Measurements from ENCODE around the gene RPN1. TPM values are rescaled to one million over a fixed set of nuclear protein-coding genes. Genes with fewer than 3 reads are reported as not detected.

The RPN1 gene
- total RNA-seq, 1 donor, result 473 TPM

- Histone ChIP-seq H3K79me2 (ENCODE audit: insufficient read depth, low read length) (peaks cover 79% of the 10 kb centered on the region), H3K4me2 (ENCODE audit: insufficient read depth, low read length) (no peak overlapping the region), H4K20me1 (ENCODE audit: insufficient read depth, low read length) (peaks cover 18% of the 10 kb centered on the region), H3K27ac (ENCODE audit: low read depth, low read length) (no peak overlapping the region), H3K36me3 (ENCODE audit: insufficient read depth, low read length) (peaks cover 59% of the 10 kb centered on the region), H3K4me1 (ENCODE audit: insufficient read depth, low read length) (no peaks in the 10 kb centered on the region), H3K4me3 (ENCODE audit: insufficient read depth, low read length) (no peak overlapping the region), H3K27me3 (ENCODE audit: insufficient read depth, low read length) (no peaks in the 10 kb centered on the region), H3K9me3 (ENCODE audit: low read depth, low read length) (no peaks in the 10 kb centered on the region), H2AFZ (ENCODE audit: low read length) (no peak overlapping the region)
- TF ChIP-seq, protein P1, sequence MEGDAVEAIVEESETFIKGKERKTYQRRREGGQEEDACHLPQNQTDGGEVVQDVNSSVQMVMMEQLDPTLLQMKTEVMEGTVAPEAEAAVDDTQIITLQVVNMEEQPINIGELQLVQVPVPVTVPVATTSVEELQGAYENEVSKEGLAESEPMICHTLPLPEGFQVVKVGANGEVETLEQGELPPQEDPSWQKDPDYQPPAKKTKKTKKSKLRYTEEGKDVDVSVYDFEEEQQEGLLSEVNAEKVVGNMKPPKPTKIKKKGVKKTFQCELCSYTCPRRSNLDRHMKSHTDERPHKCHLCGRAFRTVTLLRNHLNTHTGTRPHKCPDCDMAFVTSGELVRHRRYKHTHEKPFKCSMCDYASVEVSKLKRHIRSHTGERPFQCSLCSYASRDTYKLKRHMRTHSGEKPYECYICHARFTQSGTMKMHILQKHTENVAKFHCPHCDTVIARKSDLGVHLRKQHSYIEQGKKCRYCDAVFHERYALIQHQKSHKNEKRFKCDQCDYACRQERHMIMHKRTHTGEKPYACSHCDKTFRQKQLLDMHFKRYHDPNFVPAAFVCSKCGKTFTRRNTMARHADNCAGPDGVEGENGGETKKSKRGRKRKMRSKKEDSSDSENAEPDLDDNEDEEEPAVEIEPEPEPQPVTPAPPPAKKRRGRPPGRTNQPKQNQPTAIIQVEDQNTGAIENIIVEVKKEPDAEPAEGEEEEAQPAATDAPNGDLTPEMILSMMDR (IDR thresholded peaks at IDR 0.05; ENCODE audit: extremely low read depth, low read depth, low read length), result no peak
- DNase-seq (ENCODE audit: insufficient read length, low spot score, missing footprints), result no peak
Observed at GRCh38 chr3:128629936-128630335, 20.7 kb downstream of the RPN1 start.

DNA sequence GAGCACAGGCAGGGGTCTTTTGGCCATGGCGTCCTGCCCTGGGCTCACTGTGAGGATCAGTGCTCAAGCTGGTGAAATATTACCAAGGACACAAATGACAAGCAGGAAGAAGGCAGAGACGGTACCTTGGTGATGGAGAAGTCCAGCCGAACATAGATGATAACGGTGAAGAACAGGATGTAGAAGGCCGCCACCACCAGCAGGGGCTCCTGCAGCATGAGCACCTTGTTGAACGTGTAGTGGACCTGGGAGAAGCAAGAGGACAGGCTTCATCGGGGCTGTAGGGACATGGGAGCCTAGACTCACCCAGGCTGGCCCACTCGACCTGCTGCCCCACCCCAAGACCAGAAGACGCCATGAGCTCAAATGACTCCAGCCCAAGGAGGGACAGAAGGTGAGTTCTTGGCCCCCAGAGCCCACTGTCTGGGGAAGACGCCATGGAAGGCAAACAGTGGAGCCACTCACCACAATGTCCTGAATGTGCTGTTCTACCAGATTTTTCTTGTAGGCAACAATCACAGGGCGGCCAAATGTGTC, 25.1 kb downstream of the RPN1 start:
- Histone ChIP-seq H3K27ac (ENCODE audit: low read depth, low read length) (no peak overlapping the region), H3K4me1 (ENCODE audit: insufficient read depth, low read length) (peaks cover 5% of the 10 kb centered on the region), H3K36me3 (ENCODE audit: insufficient read depth, low read length) (peaks cover 69% of the 10 kb centered on the region), H3K79me2 (ENCODE audit: insufficient read depth, low read length) (peaks cover 78% of the 10 kb centered on the region), H3K4me2 (ENCODE audit: insufficient read depth, low read length) (no peak overlapping the region), H2AFZ (ENCODE audit: low read length) (no peak overlapping the region), H3K27me3 (ENCODE audit: insufficient read depth, low read length) (no peaks in the 10 kb centered on the region), H4K20me1 (ENCODE audit: insufficient read depth, low read length) (peaks cover 23% of the 10 kb centered on the region), H3K4me3 (ENCODE audit: insufficient read depth, low read length) (no peak overlapping the region), H3K9me3 (ENCODE audit: low read depth, low read length) (no peaks in the 10 kb centered on the region)
- DNase-seq (ENCODE audit: insufficient read length, low spot score, missing footprints), result no peak
- TF ChIP-seq, protein P1 (IDR thresholded peaks at IDR 0.05; ENCODE audit: extremely low read depth, low read depth, low read length), result no peak

GRCh38 chr3:128624526-128625138, 26.0 kb downstream of the RPN1 start:
- peaks cover 23% of the 10 kb centered on the region for H4K20me1 ChIP-seq (ENCODE audit: insufficient read depth, low read length)
- peaks cover 67% of the 10 kb centered on the region for H3K36me3 ChIP-seq (ENCODE audit: insufficient read depth, low read length)
- peaks cover 8% of the 10 kb centered on the region for H3K4me1 ChIP-seq (ENCODE audit: insufficient read depth, low read length)
- H3K9me3 ChIP-seq (ENCODE audit: low read depth, low read length), result no peaks in the 10 kb centered on the region
- peaks cover 71% of the 10 kb centered on the region for H3K79me2 ChIP-seq (ENCODE audit: insufficient read depth, low read length)
- DNase-seq (ENCODE audit: insufficient read length, low spot score, missing footprints), result no peak
- no peak overlapping the region for H2AFZ ChIP-seq (ENCODE audit: low read length)
- no peaks in the 10 kb centered on the region for H3K27me3 ChIP-seq (ENCODE audit: insufficient read depth, low read length)
- H3K4me2 ChIP-seq (ENCODE audit: insufficient read depth, low read length), result no peak overlapping the region
- H3K27ac ChIP-seq (ENCODE audit: low read depth, low read length), result peak overlapping the region; percentile 25
- H3K4me3 ChIP-seq (ENCODE audit: insufficient read depth, low read length), result no peak overlapping the region
- TF ChIP-seq, protein P1 (IDR thresholded peaks at IDR 0.05; ENCODE audit: extremely low read depth, low read depth, low read length), result no peak

GRCh38 chr3:128623762-128624176, 26.8 kb downstream of the RPN1 start:
- peak; percentile 68 for DNase-seq (ENCODE audit: insufficient read length, low spot score, missing footprints)
- TF ChIP-seq, protein P1 (IDR thresholded peaks at IDR 0.05; ENCODE audit: extremely low read depth, low read depth, low read length), result no peak
- peaks cover 70% of the 10 kb centered on the region for H3K79me2 ChIP-seq (ENCODE audit: insufficient read depth, low read length)
- peak overlapping the region; percentile 42 for H3K27ac ChIP-seq (ENCODE audit: low read depth, low read length)
- H3K4me2 ChIP-seq (ENCODE audit: insufficient read depth, low read length), result no peak overlapping the region
- peaks cover 22% of the 10 kb centered on the region for H4K20me1 ChIP-seq (ENCODE audit: insufficient read depth, low read length)
- H3K4me1 ChIP-seq (ENCODE audit: insufficient read depth, low read length), result peaks cover 17% of the 10 kb centered on the region
- no peak overlapping the region for H3K4me3 ChIP-seq (ENCODE audit: insufficient read depth, low read length)
- no peaks in the 10 kb centered on the region for H3K9me3 ChIP-seq (ENCODE audit: low read depth, low read length)
- no peak overlapping the region for H2AFZ ChIP-seq (ENCODE audit: low read length)
- H3K36me3 ChIP-seq (ENCODE audit: insufficient read depth, low read length), result peaks cover 66% of the 10 kb centered on the region
- no peaks in the 10 kb centered on the region for H3K27me3 ChIP-seq (ENCODE audit: insufficient read depth, low read length)

Measured in osteoblast (primary cell).